Astrocyte (in vitro differentiated cells and primary cell): Measurements from ENCODE around the gene IGF2BP3. TPM values are rescaled to one million over a fixed set of nuclear protein-coding genes. Genes with fewer than 3 reads are reported as not detected.
A peak's percentile ranks its signal among the peaks of the same experiment; 100 is the strongest.

Experiments used
- DNase-seq: peaks from one replicate; pipeline ENCODE4 v3.0.0-alpha.2; 2010; ENCODE audit warnings: low read depth
- FAIRE-seq: peaks from 2 replicates; lab custom pipeline; 2011; peaks lifted over from hg19 to GRCh38; lab: Jason Lieb, UNC
- H2AFZ ChIP-seq: 2 replicates; pipeline ENCODE4 v1.6.0; 2012; ENCODE audit warnings: low read depth, low read length, inconsistent platforms
- H3K27ac ChIP-seq: 2 replicates; pipeline ENCODE4 v1.5.1; 2011; ENCODE audit warnings: low read depth, low read length, inconsistent platforms
- H3K27me3 ChIP-seq: 2 replicates; pipeline ENCODE4 v1.6.0; 2011; ENCODE audit warnings: low read length, inconsistent platforms; ENCODE audit not compliant: insufficient read depth
- H3K36me3 ChIP-seq: 2 replicates; pipeline ENCODE4 v1.5.1; 2011; ENCODE audit warnings: low read length, inconsistent platforms; ENCODE audit not compliant: insufficient read depth
- H3K4me1 ChIP-seq: 2 replicates; pipeline ENCODE4 v1.5.1; 2011; ENCODE audit warnings: low read length, inconsistent platforms; ENCODE audit not compliant: insufficient read depth
- H3K4me2 ChIP-seq: 2 replicates; pipeline ENCODE4 v1.6.0; 2012; ENCODE audit warnings: low read length, inconsistent platforms
- H3K4me3 ChIP-seq: 2 replicates; pipeline ENCODE4 v1.5.1; 2011; ENCODE audit warnings: low read depth, mild to moderate bottlenecking, low read length, inconsistent platforms; ENCODE audit not compliant: insufficient read depth
- H3K79me2 ChIP-seq: 2 replicates; pipeline ENCODE4 v1.6.0; 2012; ENCODE audit warnings: mild to moderate bottlenecking, low read length, inconsistent platforms; ENCODE audit not compliant: insufficient read depth
- H3K9ac ChIP-seq: 2 replicates; pipeline ENCODE4 v1.6.0; 2012; ENCODE audit warnings: mild to moderate bottlenecking, low read length, inconsistent platforms
- H3K9me3 ChIP-seq: 2 replicates; pipeline ENCODE4 v1.5.1; 2012; ENCODE audit warnings: low read depth, mild to moderate bottlenecking, low read length, inconsistent platforms; ENCODE audit not compliant: insufficient read depth
- H4K20me1 ChIP-seq: 2 replicates; pipeline ENCODE4 v1.6.0; 2012; ENCODE audit warnings: low read length, inconsistent platforms; ENCODE audit not compliant: insufficient read depth
- H3K27ac Mint-ChIP-seq: one replicate; pipeline ENCODE4 v1.8.0; 2021; ENCODE audit warnings: mild to moderate bottlenecking, mixed read lengths; ENCODE audit not compliant: unreplicated experiment
- H3K27me3 Mint-ChIP-seq: one replicate; pipeline ENCODE4 v1.8.0; 2021; ENCODE audit warnings: low read depth, mixed read lengths; ENCODE audit not compliant: unreplicated experiment
- H3K36me3 Mint-ChIP-seq: one replicate; pipeline ENCODE4 v1.8.0; 2021; ENCODE audit warnings: low read depth, mixed read lengths; ENCODE audit not compliant: unreplicated experiment
- H3K4me1 Mint-ChIP-seq: one replicate; pipeline ENCODE4 v1.8.0; 2021; ENCODE audit warnings: low read depth, mixed read lengths; ENCODE audit not compliant: unreplicated experiment
- H3K4me3 Mint-ChIP-seq: one replicate; pipeline ENCODE4 v1.8.0; 2021; ENCODE audit warnings: mild to moderate bottlenecking, moderate library complexity, mixed read lengths; ENCODE audit not compliant: unreplicated experiment
- H3K9me3 Mint-ChIP-seq: one replicate; pipeline ENCODE4 v1.8.0; 2021; ENCODE audit warnings: mild to moderate bottlenecking, mixed read lengths; ENCODE audit not compliant: unreplicated experiment
- CTCF ChIP-seq: IDR thresholded peaks from 2 replicates; pipeline ENCODE4 v1.5.1; 2011; ENCODE audit warnings: low read depth, mild to moderate bottlenecking, inconsistent platforms, low read length, moderate library complexity; ENCODE audit not compliant: insufficient read depth
- EZH2 ChIP-seq: IDR thresholded peaks from 2 replicates; pipeline ENCODE4 v1.6.1; 2012; ENCODE audit warnings: mild to moderate bottlenecking, low read length, inconsistent platforms; ENCODE audit not compliant: insufficient read depth
- total RNA-seq: library from RNA; stranded (reverse); gene quantifications from 2 replicates; pipeline ENCODE4 v1.2.1, GENCODE V29; 2021

The IGF2BP3 gene
- total RNA-seq, 1 donor from 2014 or later = 79.5 TPM

- Histone ChIP-seq H3K4me3 (no peak overlapping the region), H3K36me3 (peaks cover 12% of the 10 kb centered on the region), H3K27ac (no peak overlapping the region), H4K20me1 (peaks cover 57% of the 10 kb centered on the region), H3K79me2 (peaks cover 62% of the 10 kb centered on the region), H2AFZ (no peak overlapping the region), H3K9ac (no peak overlapping the region), H3K4me2 (peak overlapping the region; percentile 7), H3K4me1 (peaks cover 23% of the 10 kb centered on the region), H3K9me3 (no peaks in the 10 kb centered on the region), H3K27me3 (no peaks in the 10 kb centered on the region)
- TF ChIP-seq EZH2 = no peak
- TF ChIP-seq CTCF = no peak
- Mint-ChIP-seq H3K27ac (no peak overlapping the region), H3K9me3 (no peaks in the 10 kb centered on the region), H3K36me3 (peaks cover 12% of the 10 kb centered on the region), H3K4me3 (no peak overlapping the region), H3K4me1 (peaks cover 32% of the 10 kb centered on the region), H3K27me3 (no peaks in the 10 kb centered on the region)
- DNase-seq (peak; percentile 20), FAIRE-seq (no peak)
These were observed 75.7 kb downstream of the IGF2BP3 start for GRCh38 chr7:23394488-23395171.

- H3K9me3 ChIP-seq = no peaks in the 10 kb centered on the region
- Mint-ChIP-seq H3K4me3 (no peak overlapping the region), H3K9me3 (no peaks in the 10 kb centered on the region), H3K27me3 (no peaks in the 10 kb centered on the region), H3K36me3 (peaks cover 13% of the 10 kb centered on the region), H3K4me1 (peaks cover 32% of the 10 kb centered on the region), H3K27ac (no peak overlapping the region)
- DNase-seq = no peak
- no peak for FAIRE-seq
- H3K4me1 ChIP-seq = peaks cover 23% of the 10 kb centered on the region
- H3K4me2 ChIP-seq = no peak overlapping the region
- no peak overlapping the region for H3K9ac ChIP-seq
- no peaks in the 10 kb centered on the region for H3K27me3 ChIP-seq
- TF ChIP-seq EZH2 (no peak), CTCF (no peak)
- H3K79me2 ChIP-seq = peaks cover 66% of the 10 kb centered on the region
- H3K4me3 ChIP-seq = no peak overlapping the region
- H4K20me1 ChIP-seq = peaks cover 57% of the 10 kb centered on the region
- H2AFZ ChIP-seq = no peak overlapping the region
- peaks cover 12% of the 10 kb centered on the region for H3K36me3 ChIP-seq
- H3K27ac ChIP-seq = no peak overlapping the region
These were observed 76.7 kb downstream of the IGF2BP3 start for GRCh38 chr7:23393636-23394035.

- Mint-ChIP-seq H3K4me1 (peaks cover 26% of the 10 kb centered on the region), H3K9me3 (no peaks in the 10 kb centered on the region), H3K4me3 (no peak overlapping the region), H3K27me3 (no peaks in the 10 kb centered on the region), H3K36me3 (peaks cover 18% of the 10 kb centered on the region), H3K27ac (peak overlapping the region; percentile 18)
- Histone ChIP-seq H4K20me1 (peaks cover 43% of the 10 kb centered on the region), H3K4me2 (no peak overlapping the region), H3K36me3 (peaks cover 24% of the 10 kb centered on the region), H3K27ac (no peak overlapping the region), H3K27me3 (no peaks in the 10 kb centered on the region), H2AFZ (no peak overlapping the region), H3K4me3 (no peak overlapping the region), H3K9ac (no peak overlapping the region), H3K9me3 (no peaks in the 10 kb centered on the region), H3K79me2 (peaks cover 73% of the 10 kb centered on the region), H3K4me1 (peaks cover 9% of the 10 kb centered on the region)
- TF ChIP-seq CTCF (no peak), EZH2 (no peak)
- FAIRE-seq = no peak
- no peak for DNase-seq
These were observed 80.6 kb downstream of the IGF2BP3 start for GRCh38 chr7:23389701-23390100.
